GM12864 (cell line): Measurements from ENCODE around the gene COL7A1.
"Not testable (repeated sequence)": the region's sequence is repeated elsewhere in the genome, so short reads cannot be mapped to it uniquely, and the experiment has no call there.

Source experiments
- DNase-seq: peaks from one replicate; pipeline ENCODE4 v3.0.0-alpha.2; 2011; ENCODE audit warnings: low read depth
- H3K4me3 ChIP-seq: 2 replicates; pipeline ENCODE4 v1.5.1; 2011; ENCODE audit warnings: mild to moderate bottlenecking, low read depth, low read length, control low read depth
- CTCF ChIP-seq: IDR thresholded peaks from 2 replicates; pipeline ENCODE4 v1.5.1; 2011; ENCODE audit warnings: low read depth, mild to moderate bottlenecking, moderate library complexity, low read length, control low read depth, inconsistent platforms; ENCODE audit errors: missing control alignments

COL7A1 gene

GRCh38 chr3:48543271-48543866 is 51.8 kb downstream of the COL7A1 start:
- no peak overlapping the region for H3K4me3 ChIP-seq
- no peak for TF ChIP-seq CTCF
- DNase-seq, result no peak

GRCh38 chr3:48538451-48538850 is 56.7 kb downstream of the COL7A1 start:
- no peak for DNase-seq
- TF ChIP-seq CTCF, result no peak
- H3K4me3 ChIP-seq, result no peak overlapping the region

GRCh38 chr3:48536785-48537184 is 58.3 kb downstream of the COL7A1 start:
- H3K4me3 ChIP-seq, result no peak overlapping the region
- TF ChIP-seq CTCF, result no peak
- DNase-seq, result no peak

GRCh38 chr3:48536116-48536515 is 59.0 kb downstream of the COL7A1 start:
- no peak for DNase-seq
- no peak for TF ChIP-seq CTCF
- H3K4me3 ChIP-seq, result no peak overlapping the region

- no peak overlapping the region for H3K4me3 ChIP-seq
- no peak for DNase-seq
- no peak for TF ChIP-seq CTCF
Measured at GRCh38 chr3:48535578-48535977, 59.6 kb downstream of the COL7A1 start.

GRCh38 chr3:48532977-48533337 is 62.2 kb downstream of the COL7A1 start:
- no peak for DNase-seq
- no peak for TF ChIP-seq CTCF
- H3K4me3 ChIP-seq, result no peak overlapping the region

GRCh38 chr3:48532271-48532976 is 62.7 kb downstream of the COL7A1 start:
- DNase-seq, result no peak
- H3K4me3 ChIP-seq, result no peak overlapping the region
- TF ChIP-seq CTCF, result no peak

- H3K4me3 ChIP-seq, DNase-seq: not testable (repeated sequence)
Measured at GRCh38 chr3:48530701-48531100, 64.4 kb downstream of the COL7A1 start.
